HG02798 (cell line): ENCODE data around the gene FIBCD1.
A peak's percentile ranks its signal among the peaks of the same experiment; 100 is the strongest.
"Not testable (repeated sequence)": the region's sequence is repeated elsewhere in the genome, so short reads cannot be mapped to it uniquely, and the experiment has no call there.

Experiments used
- ATAC-seq: cut with Tn5 transposase; IDR thresholded peaks from one replicate; pipeline ENCODE4 v1.9.1; 2021; ENCODE audit warnings: mild to moderate bottlenecking; ENCODE audit not compliant: unreplicated experiment, poor library complexity

Gene FIBCD1

GRCh38 chr9:130956636-130957450 is 17.8 kb upstream of the FIBCD1 start:
- ATAC-seq, result no peak

- no peak for ATAC-seq
Measured at GRCh38 chr9:130955947-130956621, 17.0 kb upstream of the FIBCD1 start.

GRCh38 chr9:130954925-130955324 is 15.9 kb upstream of the FIBCD1 start:
- ATAC-seq, result not testable (repeated sequence)

GRCh38 chr9:130954317-130954716 is 15.3 kb upstream of the FIBCD1 start:
- ATAC-seq, result no peak

- no peak for ATAC-seq
Measured at GRCh38 chr9:130952065-130952762, 13.2 kb upstream of the FIBCD1 start.

- no peak for ATAC-seq
Measured at GRCh38 chr9:130950039-130950311, 10.9 kb upstream of the FIBCD1 start.

- no peak for ATAC-seq
Measured at GRCh38 chr9:130949188-130950038, 10.4 kb upstream of the FIBCD1 start.

GRCh38 chr9:130948266-130948665 is 9.2 kb upstream of the FIBCD1 start:
- no peak for ATAC-seq

GRCh38 chr9:130947618-130948140 is 8.6 kb upstream of the FIBCD1 start:
- no peak for ATAC-seq

GRCh38 chr9:130946766-130947617 is 7.9 kb upstream of the FIBCD1 start:
- no peak for ATAC-seq

- ATAC-seq, result no peak
Measured at GRCh38 chr9:130945173-130945572, 6.1 kb upstream of the FIBCD1 start.

- ATAC-seq, result no peak
Measured at GRCh38 chr9:130944510-130945058, 5.5 kb upstream of the FIBCD1 start.

- no peak for ATAC-seq
Measured at GRCh38 chr9:130943777-130944176, 4.7 kb upstream of the FIBCD1 start.

GRCh38 chr9:130943221-130943620 is 4.2 kb upstream of the FIBCD1 start:
- no peak for ATAC-seq

GRCh38 chr9:130942679-130943078 is 3.6 kb upstream of the FIBCD1 start:
- no peak for ATAC-seq

GRCh38 chr9:130942084-130942483 is 3.0 kb upstream of the FIBCD1 start:
- ATAC-seq, result no peak

- ATAC-seq, result peak; percentile 63
Measured at GRCh38 chr9:130940693-130941576, 1.9 kb upstream of the FIBCD1 start.

GRCh38 chr9:130940027-130940549 is 1.0 kb upstream of the FIBCD1 start:
- ATAC-seq, result no peak
